GM12878 (cell line): ENCODE measurements around the gene SLC35A5. TPM values are rescaled to one million over a fixed set of nuclear protein-coding genes. Genes with fewer than 3 reads are reported as not detected.

Experiments used
- ATAC-seq: fragments of 200-7000 bp; cut with Tn5 transposase; 3 replicates; pipeline ENCODE4 v1.9.1; 2020; ENCODE audit warnings: mild to moderate bottlenecking, moderate library complexity
- BruUV-seq: library from RNA; stranded (reverse); fragments of 400-500 nt; replicated peaks from 2 replicates; lab custom pipeline; 2021; lab: Mats Ljungman, UMichigan
- CTCF ChIA-PET: fragments of 300-600 bp; sonication (Branson Sonifier 250); formaldehyde crosslinking; extraction: SDS; loops from one replicate; lab custom pipeline; 2021; ENCODE audit warnings: inconsistent platforms; lab: Yijun Ruan, JAX
- POLR2A ChIA-PET: fragments of 350-600 bp; formaldehyde crosslinking; extraction: SDS; loops from one replicate; lab custom pipeline; 2021; ENCODE audit warnings: inconsistent platforms; lab: Charles Lee
- RAD21 ChIA-PET: fragments of 300-600 bp; sonication (Branson Sonifier 250); formaldehyde crosslinking; loops from one replicate; lab custom pipeline; 2023; ENCODE audit warnings: antibody characterized with exemption; ENCODE audit not compliant: unreplicated experiment; lab: Charles Lee
- SMC1A ChIA-PET: fragments of 300-600 bp; sonication (Branson Sonifier 250); formaldehyde crosslinking; loops from one replicate; lab custom pipeline; 2023; ENCODE audit not compliant: unreplicated experiment, uncharacterized antibody; lab: Charles Lee
- DNase-seq: peaks from one replicate; pipeline ENCODE4 v3.0.0-alpha.2; 2011; ENCODE audit warnings: low read depth, low spot score
- FAIRE-seq: peaks from 3 replicates; lab custom pipeline; 2011; peaks lifted over from hg19 to GRCh38; lab: Jason Lieb, UNC
- H2AFZ ChIP-seq: 2 replicates; pipeline ENCODE4 v1.6.0; 2011; ENCODE audit warnings: low read depth, low read length, control low read depth; ENCODE audit not compliant: control insufficient read depth
- H3K27ac ChIP-seq: 2 replicates; pipeline ENCODE4 v1.5.1; 2011; ENCODE audit warnings: control low read depth; ENCODE audit not compliant: control insufficient read depth, insufficient read depth
- H3K27me3 ChIP-seq, 2 experiments: replicated peaks in 1 of 2; 2 replicates each; pipeline versions ENCODE4 v1.6.0 to v1.6.1; 2011; ENCODE audit warnings: low read length in 1 of 2; ENCODE audit not compliant: control insufficient read depth in 2 of 2, insufficient read depth in 2 of 2
- H3K36me3 ChIP-seq, 2 experiments: 2 replicates each; pipeline ENCODE4 v1.5.1; 2011; ENCODE audit warnings: low read length in 1 of 2; ENCODE audit not compliant: control insufficient read depth in 2 of 2, insufficient read depth in 2 of 2
- H3K4me1 ChIP-seq: 2 replicates; pipeline ENCODE4 v1.6.1; 2011; ENCODE audit warnings: mild to moderate bottlenecking, low read length, moderate library complexity, mixed read lengths; ENCODE audit not compliant: control insufficient read depth, insufficient read depth
- H3K4me2 ChIP-seq: 2 replicates; pipeline ENCODE4 v1.6.0; 2011; ENCODE audit warnings: control low read depth; ENCODE audit not compliant: control insufficient read depth, insufficient read depth
- H3K4me3 ChIP-seq: fragments of 200-600 bp; sonication (generic); 2 replicates; pipeline ENCODE4 v1.5.1; 2016
- H3K79me2 ChIP-seq: 2 replicates; pipeline ENCODE4 v1.6.0; 2011; ENCODE audit warnings: low read length; ENCODE audit not compliant: control insufficient read depth, insufficient read depth
- H3K9ac ChIP-seq: 2 replicates; pipeline ENCODE4 v1.8.0; 2011; ENCODE audit warnings: low read length, control low read depth, mixed read lengths; ENCODE audit not compliant: control insufficient read depth, insufficient read depth
- H3K9me3 ChIP-seq: replicated peaks from 3 replicates; pipeline ENCODE4 v1.5.1; 2011; ENCODE audit warnings: mild to moderate bottlenecking, low read length; ENCODE audit not compliant: control insufficient read depth, insufficient read depth
- H4K20me1 ChIP-seq: 2 replicates; pipeline ENCODE4 v1.6.0; 2011; ENCODE audit not compliant: control insufficient read depth, insufficient read depth
- BRCA1 ChIP-seq: IDR thresholded peaks from 2 replicates; pipeline ENCODE4 v1.6.1; 2011; ENCODE audit warnings: low read depth, low read length, improper control_type of control experiment
- CBX5 ChIP-seq: sonication (generic); IDR thresholded peaks from 2 replicates; pipeline ENCODE4 v1.6.1; 2016; ENCODE audit warnings: low read depth, moderate library complexity, mild to moderate bottlenecking, inconsistent platforms
- NR2C1 ChIP-seq: fragments of 450-650 bp; IDR thresholded peaks from 2 replicates; pipeline ENCODE4 v1.6.1; 2017; ENCODE audit warnings: antibody characterized with exemption, mild to moderate bottlenecking, moderate library complexity
- SMAD1 ChIP-seq: fragments of 450-650 bp; IDR thresholded peaks from 2 replicates; pipeline ENCODE4 v1.6.1; 2018; ENCODE audit warnings: mild to moderate bottlenecking, low read depth; ENCODE audit not compliant: partially characterized antibody
- TAF1 ChIP-seq: IDR thresholded peaks from 2 replicates; pipeline ENCODE4 v1.6.1; 2011; ENCODE audit warnings: mild to moderate bottlenecking, low read depth, low read length, borderline replicate concordance
- WRNIP1 ChIP-seq: IDR thresholded peaks from 2 replicates; pipeline ENCODE4 v1.6.1; 2011; ENCODE audit warnings: low read depth, low read length, improper control_type of control experiment, borderline replicate concordance
- WGBS: methylation state at CpG from one replicate; pipeline ENCODE4 v1.1.6; 2016; ENCODE audit warnings: low lambda C conversion rate; ENCODE audit not compliant: insufficient replicate concordance, insufficient coverage; ENCODE audit errors: missing lambda C conversion rate; 5-methylcytosine and 5-hydroxymethylcytosine counted together
- in situ Hi-C: fragments of 300-500 bp; cut with MboI; formaldehyde crosslinking; loops from 9 replicates; pipeline ENCODE4 v1.14.3; 2018; ENCODE audit warnings: mixed read lengths
- intact Hi-C: fragments of 100-400 bp; cut with micrococcal nuclease; formaldehyde crosslinking; loops from one replicate; pipeline ENCODE4 v1.14.2; 2022; ENCODE audit not compliant: unreplicated experiment
- polyA plus RNA-seq, 11 experiments: library from polyadenylated mRNA; depleted of rRNA in 4 of 11; unstranded in 6 of 11; stranded (reverse) in 5 of 11; fragments of >200 nt; fragmentation: Nextera tagmentation in 4 of 11; fragmentation: Illumina TruSeq in 1 of 11; extraction: Ambion mirVana in 4 of 11; extraction: Trizol in 1 of 11; gene quantifications; 1 replicate in 1 of 11; 2 replicates in 10 of 11; pipeline versions ENCODE4 v1.2.1 to v1.2.3, GENCODE V29; 2011 to 2016; ENCODE audit warnings: inconsistent platforms in 2 of 11, missing spikeins in 2 of 11, low read depth in 1 of 11
- total RNA-seq, 4 experiments: library from RNA; depleted of rRNA in 3 of 4; stranded (reverse); fragments of >200 nt in 3 of 4; fragmentation: Illumina TruSeq in 1 of 4; extraction: Trizol in 1 of 4; gene quantifications; 2 replicates each; pipeline versions ENCODE4 v1.2.1 to v1.2.3, GENCODE V29; 2013 to 2021
- TF ChIP-seq, protein P1 (sequence below): fragments of 150-350 bp; IDR thresholded peaks from 2 replicates; pipeline ENCODE4 v1.6.1; 2014; ENCODE audit warnings: mild to moderate bottlenecking, low read depth, low read length

The SLC35A5 gene
- total and polyA plus RNA-seq, 10 of the 15 experiments (the other 5 are each of a cell fraction or from before 2014, with no cell fraction given), result 10.9 to 38.1 (median 16.0) TPM

- ChIA-PET CTCF (interaction anchor here (0.9 to 2.3 kb wide), 3 partner anchors 12 to 23 kb away, joined by 4 to 7 read pairs (median 4); no protein-coding TSS in a partner anchor), SMC1A (interaction anchor here (0.8 to 1.6 kb wide), 5 partner anchors 10 to 30 kb away, joined by 3 to 4 read pairs (median 3); no protein-coding TSS in a partner anchor), RAD21 (no interaction called here), POLR2A (no interaction called here)
- Histone ChIP-seq H3K4me2 (no peak overlapping the region), H3K36me3 (no peaks in the 10 kb centered on the region), H3K27ac (no peak overlapping the region), H3K9ac (no peak overlapping the region), H3K9me3 (no peaks in the 10 kb centered on the region), H4K20me1 (no peaks in the 10 kb centered on the region), H2AFZ (no peak overlapping the region), H3K79me2 (no peaks in the 10 kb centered on the region), H3K27me3 (peaks cover 0 to 8% of the 10 kb centered on the region in 2 experiments; a peak in 2 of 4 replicates), H3K4me3 (no peak overlapping the region), H3K4me1 (peaks cover 16% of the 10 kb centered on the region)
- ATAC-seq (no peak), DNase-seq (no peak), FAIRE-seq (no peak)
- no TSS peak for BruUV-seq
- WGBS, result 82% methylated on average over 9 of the region's 9 CpGs
- intact Hi-C loops (no loop called here), in situ Hi-C loops (no loop called here)
- TF ChIP-seq BRCA1, result no peak
- TF ChIP-seq, protein P1, sequence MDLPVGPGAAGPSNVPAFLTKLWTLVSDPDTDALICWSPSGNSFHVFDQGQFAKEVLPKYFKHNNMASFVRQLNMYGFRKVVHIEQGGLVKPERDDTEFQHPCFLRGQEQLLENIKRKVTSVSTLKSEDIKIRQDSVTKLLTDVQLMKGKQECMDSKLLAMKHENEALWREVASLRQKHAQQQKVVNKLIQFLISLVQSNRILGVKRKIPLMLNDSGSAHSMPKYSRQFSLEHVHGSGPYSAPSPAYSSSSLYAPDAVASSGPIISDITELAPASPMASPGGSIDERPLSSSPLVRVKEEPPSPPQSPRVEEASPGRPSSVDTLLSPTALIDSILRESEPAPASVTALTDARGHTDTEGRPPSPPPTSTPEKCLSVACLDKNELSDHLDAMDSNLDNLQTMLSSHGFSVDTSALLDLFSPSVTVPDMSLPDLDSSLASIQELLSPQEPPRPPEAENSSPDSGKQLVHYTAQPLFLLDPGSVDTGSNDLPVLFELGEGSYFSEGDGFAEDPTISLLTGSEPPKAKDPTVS, result no peak
- TF ChIP-seq CBX5, result no peak
- TF ChIP-seq NR2C1, result no peak
- no peak for TF ChIP-seq SMAD1
- TF ChIP-seq TAF1, result no peak
- no peak for TF ChIP-seq WRNIP1
Measured at GRCh38 chr3:112605285-112605684, 43.4 kb downstream of the SLC35A5 start.
